HG03066 (cell line): Measurements from ENCODE around the gene LRFN5.

Source experiments
- ATAC-seq: cut with Tn5 transposase; IDR thresholded peaks from one replicate; pipeline ENCODE4 v1.9.1; 2021; ENCODE audit warnings: low read depth; ENCODE audit not compliant: unreplicated experiment

The LRFN5 gene

DNA sequence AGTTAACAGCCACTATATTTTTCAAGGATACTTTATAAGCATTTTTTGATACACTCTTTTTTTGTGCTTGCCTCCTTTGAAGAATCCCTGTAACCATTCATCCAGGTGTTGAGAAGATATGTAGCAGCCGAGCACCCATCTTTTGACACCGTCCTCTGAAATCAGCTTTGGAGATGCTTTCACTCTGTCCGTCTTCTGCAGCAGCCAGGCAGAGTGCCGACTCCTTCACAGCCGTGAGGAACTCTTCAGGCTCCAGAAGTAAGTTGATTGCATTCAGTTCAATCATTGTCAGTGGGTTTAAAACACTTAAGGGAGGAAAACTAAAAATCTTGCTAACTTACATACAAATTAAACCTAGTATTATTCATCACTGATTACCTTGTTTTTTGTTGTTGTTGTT is 160.1 kb downstream of the LRFN5 start:
- ATAC-seq = no peak

DNA sequence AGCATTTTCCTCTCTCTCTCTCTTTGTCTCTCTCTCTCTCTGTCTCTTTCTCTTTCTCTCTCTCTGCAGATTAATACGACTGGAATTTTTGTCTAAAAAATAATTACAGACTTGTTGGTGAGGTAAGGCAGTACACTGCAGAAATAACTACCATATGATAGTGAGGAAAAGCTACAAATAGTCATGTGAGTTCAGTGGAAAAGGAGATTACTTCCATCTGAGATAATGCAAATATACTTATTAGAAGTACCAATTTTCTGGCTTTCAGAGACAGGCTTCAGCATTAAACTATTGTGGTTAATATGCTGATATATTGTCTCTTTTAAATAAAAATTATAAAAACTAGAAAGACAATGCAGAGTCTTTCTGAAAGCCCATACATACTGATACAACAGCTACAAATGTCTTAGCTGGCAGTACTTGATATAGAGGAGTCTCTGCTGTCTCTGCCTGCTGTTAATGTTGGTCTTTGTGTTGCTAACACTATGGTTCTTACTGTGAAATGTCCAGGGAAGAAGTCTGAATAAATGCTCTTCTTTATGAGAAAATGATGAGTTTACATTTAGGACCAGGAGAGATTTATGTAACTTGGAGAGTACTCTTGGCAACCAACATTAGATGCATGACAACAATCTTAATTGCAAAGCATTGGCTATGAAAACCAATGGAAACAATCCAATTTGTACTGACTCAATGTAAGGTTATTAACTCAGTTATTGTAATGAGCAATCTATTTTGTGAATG is 167.0 kb downstream of the LRFN5 start:
- no peak for ATAC-seq

DNA sequence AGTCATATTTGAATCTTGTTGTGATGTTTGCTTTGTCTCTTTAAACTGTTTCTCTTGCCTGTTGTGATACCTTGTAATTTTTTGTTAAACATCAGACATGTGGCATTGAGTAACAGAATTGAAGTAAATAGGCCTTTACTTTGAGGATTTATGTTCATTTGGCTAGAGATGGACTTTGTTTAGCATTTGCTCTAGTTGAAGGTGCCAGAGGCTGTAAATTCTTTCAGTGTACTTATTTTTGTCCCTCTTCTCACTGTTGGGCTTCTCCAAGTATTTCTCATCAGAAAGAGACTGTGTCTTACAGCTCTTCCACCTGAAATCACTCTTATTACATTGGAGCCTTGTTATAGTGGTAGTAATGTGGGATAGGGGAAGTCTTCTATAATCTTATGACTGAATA is 175.8 kb downstream of the LRFN5 start:
- no peak for ATAC-seq

DNA sequence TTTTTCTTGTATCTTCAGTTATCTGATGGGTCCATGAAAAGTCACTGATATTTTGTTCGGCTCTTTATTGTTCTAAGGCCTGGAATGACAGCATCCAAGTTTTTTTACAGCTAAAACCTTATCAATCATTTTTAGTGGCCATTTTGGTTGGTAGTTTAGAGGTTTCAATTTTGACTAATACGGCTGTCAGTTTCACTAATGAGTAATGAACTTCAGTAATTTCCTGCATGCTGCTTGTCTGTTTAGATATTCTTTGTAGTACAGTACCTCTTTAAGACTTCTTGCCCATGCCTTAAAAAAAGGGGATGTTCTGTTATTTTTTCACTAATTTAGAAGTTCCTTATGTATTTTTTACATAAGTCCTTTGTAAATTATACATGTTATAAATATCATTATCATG is 176.7 kb downstream of the LRFN5 start:
- ATAC-seq = no peak

DNA sequence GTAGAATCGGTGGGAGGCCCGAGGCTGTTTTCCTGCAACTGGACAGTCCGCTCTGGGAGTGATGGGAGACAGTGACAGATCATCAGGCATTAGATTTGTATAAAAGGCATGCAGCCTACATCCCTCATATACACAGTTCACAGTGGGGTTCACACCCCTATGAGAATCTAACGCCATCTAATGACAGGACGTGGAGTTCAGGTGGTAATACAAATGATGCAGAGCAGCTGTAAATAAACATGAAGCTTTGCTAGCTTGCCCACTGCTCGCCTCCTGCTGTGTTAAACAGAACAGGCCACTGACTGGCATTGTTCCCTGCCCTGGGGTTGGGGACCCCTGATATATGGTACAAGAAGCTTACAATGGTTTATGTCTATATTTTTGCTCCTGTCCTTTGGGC is 179.0 kb downstream of the LRFN5 start:
- ATAC-seq = no peak

DNA sequence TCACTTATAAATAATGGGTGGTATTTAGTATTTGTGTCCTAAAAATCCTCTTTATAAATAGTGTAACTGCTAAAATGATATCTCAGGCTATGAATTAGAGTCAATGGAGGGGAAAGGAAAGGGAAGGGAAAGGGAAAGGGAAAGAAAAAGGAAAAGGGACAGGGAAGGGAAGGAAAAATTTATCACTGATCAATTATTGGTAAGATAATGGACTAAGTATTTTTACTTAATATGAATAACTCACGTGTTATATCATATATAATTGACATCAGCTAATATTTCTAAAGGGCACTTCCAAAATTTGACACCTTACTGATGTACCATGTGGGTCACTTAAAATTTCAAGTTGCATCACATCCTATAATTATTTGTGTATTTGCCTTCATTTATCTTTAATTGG is 193.1 kb downstream of the LRFN5 start:
- ATAC-seq = no peak

DNA sequence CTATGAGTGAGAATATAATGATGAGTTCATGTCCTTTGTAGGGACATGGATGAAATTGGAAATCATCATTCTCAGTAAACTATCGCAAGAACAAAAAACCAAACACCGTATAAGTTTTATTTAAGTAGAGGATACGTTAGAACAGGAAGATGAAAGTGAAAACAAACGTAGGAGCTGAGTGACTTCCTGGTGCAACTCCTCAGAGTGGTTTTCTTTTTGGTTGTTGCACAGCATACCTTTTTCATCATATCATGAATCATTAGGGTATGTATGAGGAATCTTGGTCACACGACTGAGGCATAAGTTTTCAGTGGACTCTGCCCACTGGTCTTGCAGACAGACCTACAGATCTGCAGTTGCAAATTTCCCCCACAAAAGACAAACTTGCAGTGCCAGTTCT is 199.0 kb downstream of the LRFN5 start:
- no peak for ATAC-seq

DNA sequence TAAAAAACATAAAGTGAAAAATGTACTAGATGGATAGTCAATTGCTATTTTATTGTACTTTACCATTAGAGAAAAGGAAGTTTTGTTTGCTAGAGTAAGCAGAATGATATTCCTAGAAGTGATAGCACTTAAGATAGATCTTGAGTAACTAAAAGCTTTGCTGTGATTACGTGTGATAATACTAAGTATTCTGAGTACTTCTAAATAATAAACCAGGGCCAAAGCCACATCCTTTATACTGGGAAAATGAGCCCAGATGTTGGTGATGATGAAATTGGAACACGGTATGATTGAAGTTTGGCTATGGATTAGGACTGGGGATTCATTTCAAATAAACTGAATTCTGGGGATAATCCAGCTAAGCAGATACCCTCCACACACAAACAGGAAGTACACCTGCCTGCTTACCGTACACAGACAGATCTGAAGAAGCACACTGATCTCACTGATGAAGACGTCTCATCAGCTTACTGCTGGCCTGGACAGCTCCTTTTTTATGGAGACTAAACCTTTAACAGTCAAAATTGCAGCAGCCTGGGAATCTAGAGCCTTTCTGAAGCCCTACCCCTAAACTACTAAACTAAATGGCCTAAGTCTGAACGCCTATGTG is 199.8 kb downstream of the LRFN5 start:
- no peak for ATAC-seq

DNA sequence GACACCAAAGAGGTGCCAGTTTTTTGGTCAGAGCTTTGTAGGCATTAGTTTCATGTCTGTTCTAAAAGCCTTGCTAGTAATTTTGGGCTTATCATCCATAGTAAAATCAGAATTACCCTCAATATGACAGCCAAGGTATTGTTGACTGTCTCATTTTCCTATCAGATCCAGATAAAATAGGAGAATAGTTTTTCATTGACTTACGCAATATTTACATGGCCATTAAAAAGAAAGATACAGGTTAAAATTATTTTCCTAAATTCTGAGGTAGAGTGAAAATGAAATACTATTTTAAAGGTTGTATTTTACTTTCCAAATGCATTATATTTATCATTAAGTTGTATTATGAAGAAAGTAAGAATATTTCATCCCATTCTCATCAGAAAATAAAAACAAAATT is 203.7 kb downstream of the LRFN5 start:
- ATAC-seq = no peak

DNA sequence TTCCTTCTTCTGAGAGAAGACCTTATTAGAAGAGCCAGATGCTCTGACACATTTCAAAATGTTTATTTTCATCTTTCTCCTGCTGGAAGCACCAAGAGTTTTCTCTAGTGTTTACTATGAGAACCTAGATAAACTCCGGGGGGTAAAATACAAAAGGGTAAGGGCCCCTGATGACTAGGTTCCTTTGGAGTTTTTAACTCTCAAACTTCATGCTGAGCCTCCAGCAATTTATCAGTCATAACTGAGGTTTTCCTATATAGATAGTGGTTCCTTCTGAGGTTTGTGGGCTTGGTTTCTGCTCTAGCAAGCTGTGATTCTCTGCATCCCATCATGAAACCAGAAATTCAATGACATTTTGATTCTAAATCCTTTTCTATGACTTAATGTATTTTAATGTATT is 210.9 kb downstream of the LRFN5 start:
- no peak for ATAC-seq

DNA sequence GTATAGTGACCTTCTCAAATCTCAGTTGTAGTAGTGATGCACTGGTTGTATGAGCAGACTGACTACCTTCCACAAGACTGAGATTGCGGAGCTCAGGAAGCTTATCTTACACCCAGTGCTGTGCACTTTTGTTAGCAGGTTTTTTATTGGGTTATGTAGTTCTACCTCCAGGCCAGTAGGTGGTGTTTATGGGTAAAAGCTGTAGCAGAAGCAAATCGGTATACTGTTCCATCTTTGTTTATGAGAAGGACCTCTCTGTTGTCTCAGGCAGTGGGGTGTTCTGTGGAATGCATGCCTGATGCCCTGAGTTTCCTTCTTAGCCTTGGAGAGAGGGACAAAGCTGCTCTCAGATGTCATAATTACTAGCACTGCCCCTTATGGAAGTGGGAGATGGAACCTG is 217.8 kb downstream of the LRFN5 start:
- ATAC-seq = no peak

DNA sequence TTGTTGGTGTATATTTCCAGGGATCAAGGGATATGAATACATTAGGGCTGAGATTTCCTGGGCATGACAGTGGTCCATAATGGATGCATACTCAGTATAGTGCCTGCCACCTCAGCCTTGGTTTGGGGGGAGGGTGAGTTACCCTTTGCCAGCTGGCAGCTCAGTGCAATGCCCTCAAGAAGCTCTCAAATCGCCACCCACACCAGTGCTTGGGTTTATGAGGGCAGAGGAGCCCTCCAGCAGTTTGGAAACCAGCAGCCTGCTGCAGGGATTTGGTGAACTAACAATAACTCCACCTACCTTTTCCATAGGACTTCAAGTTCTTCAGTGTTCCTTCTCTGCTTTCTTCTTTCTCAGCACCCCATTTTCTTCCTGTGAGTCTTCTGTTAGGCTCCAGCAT is 218.9 kb downstream of the LRFN5 start:
- no peak for ATAC-seq

DNA sequence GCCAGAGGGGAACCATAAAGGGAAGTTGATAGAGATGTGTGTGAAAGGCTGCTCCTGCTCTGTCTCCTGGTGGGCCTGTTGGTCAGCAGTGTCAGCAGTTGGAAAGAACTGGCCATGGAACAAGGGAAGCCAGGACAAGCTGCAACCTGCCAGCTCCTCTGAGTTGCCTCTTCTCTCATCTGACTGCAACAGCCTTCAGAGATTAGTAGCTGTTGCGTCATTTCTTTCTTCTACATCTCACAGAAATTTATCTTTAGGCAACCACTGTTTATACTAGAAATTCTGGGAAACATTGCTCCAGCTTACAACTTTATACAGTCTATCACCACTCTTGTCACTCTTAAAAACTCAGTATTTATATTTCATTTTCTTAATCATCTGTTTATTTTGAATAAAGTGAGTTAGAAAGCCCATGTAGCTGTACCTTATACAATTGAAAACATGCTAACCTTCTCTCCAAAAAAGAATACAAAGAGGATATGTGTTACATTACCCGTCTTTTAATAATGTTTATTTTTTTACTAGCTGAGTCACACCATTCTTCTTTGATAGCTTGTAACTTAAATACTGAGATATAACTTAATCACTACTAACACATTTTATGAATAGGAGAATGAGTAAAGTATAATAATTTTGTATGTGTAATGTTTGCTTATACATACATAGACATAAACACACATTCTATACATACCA is 224.2 kb downstream of the LRFN5 start:
- no peak for ATAC-seq

DNA sequence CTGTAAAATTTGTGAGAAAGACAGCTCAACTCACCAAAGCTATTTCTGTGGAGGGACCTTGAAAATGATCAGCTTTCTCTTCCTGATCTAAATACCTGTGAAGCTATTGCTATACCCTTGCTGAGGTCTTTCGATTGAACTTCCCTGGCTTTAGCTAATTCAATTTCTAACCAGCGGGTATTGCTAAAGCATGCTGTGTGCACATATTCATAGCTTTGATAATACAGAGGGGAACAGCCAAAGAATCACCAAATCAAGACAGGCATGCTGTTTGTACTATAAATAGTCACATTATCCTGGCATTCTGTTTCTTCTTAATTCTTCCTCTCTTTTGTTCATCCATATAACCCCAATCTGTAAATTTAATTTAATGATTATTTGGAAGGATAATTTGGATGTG is 233.0 kb downstream of the LRFN5 start:
- no peak for ATAC-seq

DNA sequence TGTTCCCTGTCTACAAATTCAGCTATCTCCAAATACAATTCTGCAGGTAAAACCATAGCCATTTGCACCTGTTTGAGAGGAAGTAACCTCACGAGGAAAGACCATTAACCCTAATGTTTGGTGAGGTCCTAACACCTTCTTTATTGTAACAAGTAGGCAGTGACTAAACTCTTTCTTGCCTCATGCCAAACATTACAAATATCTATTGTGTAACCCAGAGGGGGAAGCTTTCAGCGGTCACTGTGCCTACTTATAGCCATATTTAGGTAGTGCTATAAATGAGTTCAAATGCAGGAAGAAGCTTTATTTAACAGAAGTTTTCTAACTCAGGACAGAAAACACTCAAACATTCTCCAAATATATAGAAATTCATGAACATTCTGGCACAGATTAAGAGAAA is 252.7 kb downstream of the LRFN5 start:
- ATAC-seq = no peak

DNA sequence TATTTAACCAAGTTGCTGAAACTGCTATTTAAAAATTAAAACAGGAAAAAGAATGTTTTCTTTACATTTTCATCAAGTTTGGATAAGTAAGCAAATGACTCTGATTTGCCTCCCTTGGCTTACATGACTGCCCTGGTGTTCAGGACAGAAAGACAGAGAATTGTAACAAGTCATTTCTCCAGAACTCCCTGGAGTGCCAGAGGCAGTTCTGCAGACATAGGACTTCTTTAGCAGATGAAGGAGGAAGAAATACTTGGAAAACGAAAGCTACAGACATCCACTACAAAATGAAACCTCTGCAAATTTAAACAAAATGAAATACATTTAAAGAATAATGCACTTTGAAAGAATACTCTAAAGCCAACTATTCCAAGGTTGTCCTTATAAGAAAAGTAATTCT is 253.9 kb downstream of the LRFN5 start:
- ATAC-seq = no peak

DNA sequence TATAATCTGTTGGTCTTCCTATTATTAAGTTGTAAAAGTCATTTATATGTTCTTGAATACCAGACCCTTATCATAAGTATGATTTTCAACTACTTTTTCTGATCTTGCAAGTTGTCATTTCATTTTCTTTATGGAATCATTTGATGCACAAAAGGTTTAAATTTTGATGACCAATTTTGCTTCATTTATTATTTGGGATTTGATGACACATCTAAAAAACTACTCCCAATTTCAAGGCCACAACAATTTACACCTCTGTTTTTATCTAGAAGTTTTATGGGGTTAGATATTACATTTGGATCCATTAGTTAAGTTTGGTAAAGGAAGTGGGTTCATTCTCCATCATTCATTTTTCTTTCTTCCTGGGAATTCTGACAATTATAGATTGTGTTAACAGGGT is 259.2 kb downstream of the LRFN5 start:
- ATAC-seq = no peak

DNA sequence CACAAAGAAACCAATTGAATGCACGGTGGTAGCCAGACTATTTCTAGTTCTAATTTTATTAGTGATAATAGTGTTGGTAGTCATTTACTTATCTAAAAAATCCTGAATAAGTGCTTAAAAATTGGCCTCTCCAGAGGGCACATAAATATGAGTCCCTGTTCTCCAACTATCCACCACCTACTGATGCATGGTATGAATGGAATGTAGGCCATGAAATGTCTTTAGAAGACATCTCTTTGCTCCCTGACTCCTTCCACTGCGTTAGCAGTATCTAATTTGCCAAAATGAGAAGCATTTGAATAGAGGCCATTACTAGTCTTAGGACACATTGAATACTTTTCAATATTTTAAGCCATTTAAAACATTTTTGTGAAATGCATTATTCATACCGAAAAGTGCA is 261.7 kb downstream of the LRFN5 start:
- no peak for ATAC-seq

DNA sequence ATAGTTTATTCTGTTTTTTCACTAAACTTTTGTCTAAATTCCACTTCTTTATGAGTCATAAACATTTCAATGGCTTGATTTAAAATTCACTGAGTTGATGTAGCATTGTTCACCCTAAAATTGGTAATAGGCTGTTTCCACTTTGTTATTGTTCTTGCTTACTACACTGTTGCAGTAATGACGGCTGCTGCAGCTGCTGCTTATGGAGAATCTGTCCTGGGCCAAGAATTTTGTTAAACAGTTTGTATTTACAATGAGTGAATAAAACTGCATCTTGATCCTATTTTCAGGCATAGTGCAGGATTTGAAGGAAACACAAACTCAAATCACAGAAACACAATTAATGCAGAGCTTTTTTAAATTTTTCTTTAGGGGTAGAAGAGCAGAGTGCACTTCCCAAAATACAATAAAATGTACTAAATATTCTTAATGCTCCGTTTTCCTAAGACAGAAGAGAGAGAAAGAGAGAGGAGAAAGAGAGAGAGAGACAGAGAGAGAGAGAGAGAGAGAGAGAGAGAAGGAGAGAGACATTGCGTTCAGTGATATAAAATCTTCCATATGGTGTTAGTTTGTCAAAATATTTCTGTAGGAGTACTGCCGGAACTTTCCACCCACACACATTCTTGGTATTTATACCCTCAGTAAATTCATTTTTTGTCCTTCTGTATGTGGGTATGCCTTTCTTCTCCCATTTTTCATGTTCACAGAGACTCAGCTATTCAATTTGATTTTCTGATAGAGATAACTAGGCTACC is 266.4 kb downstream of the LRFN5 start:
- ATAC-seq = no peak

DNA sequence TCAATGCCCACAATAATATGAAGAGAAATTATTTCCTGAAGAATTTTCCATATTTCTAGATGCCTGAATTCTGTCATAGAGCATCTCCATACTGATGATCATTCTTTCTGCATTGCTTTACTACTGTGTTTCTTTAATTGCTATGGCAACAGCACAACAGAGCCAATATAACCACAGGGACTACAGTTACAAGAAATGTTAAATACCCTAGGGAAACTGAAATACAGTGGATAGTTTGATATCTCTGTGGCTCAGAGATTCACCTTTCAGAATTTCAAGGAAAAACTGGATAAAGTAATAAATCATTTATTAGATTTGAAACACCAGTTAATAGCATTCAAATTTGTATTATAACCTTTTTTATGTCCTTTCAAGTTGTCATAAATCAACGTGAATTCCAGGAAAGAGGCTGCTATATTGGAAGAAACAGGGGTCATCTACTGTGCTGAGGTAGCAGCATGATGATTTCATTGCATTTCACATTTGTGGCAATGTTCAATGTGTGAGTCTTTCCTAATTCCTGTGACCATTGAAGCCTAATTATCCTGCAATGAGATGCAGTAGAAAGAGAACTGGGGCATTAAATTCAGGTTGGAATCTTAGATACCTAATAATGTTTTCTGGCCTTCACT is 267.1 kb downstream of the LRFN5 start:
- no peak for ATAC-seq

DNA sequence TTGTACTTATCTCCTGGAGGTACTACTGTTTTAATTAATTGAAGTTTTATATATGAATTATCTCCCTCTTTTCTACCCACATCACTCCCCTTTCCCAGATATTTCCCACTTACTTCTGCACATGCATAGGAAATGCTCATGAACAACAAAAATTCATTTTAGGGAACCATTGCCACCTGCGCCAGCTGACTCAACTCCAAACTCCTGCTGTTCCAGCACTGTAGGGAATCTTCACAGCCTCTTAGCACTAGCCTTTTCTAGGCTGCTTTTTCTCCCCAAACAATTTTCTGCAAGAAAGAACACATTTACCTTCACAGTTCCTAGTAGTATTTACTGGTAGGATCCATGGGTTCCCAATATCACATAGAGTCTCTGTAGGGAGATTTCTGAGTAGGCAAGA is 268.4 kb downstream of the LRFN5 start:
- ATAC-seq = no peak
